SK-N-MC (cell line): Measurements from ENCODE around the gene DIAPH2.

Experiments used
- DNase-seq: peaks from one replicate; pipeline ENCODE4 v3.0.0-alpha.2; 2011; ENCODE audit warnings: low read depth, low spot score
- H3K27ac ChIP-seq: fragments of 200-600 bp; sonication (generic); 2 replicates; pipeline ENCODE4 v1.5.1; 2016; ENCODE audit warnings: mixed run types
- H3K36me3 ChIP-seq: fragments of 200-600 bp; sonication (generic); 2 replicates; pipeline ENCODE4 v1.6.1; 2017; ENCODE audit warnings: antibody characterized with exemption, low read length, mixed read lengths; ENCODE audit not compliant: insufficient read depth
- H3K4me3 ChIP-seq: fragments of 200-600 bp; sonication (generic); 2 replicates; pipeline ENCODE4 v1.5.1; 2016
- H3K9ac ChIP-seq: fragments of 200-600 bp; sonication (generic); 2 replicates; pipeline ENCODE4 v1.8.0; 2017; ENCODE audit warnings: mixed run types, mixed read lengths; ENCODE audit not compliant: insufficient read length
- H3K9me3 ChIP-seq: fragments of 200-600 bp; sonication (generic); 2 replicates; pipeline ENCODE4 v1.6.1; 2017; ENCODE audit warnings: low read depth, mild to moderate bottlenecking, antibody characterized with exemption, low read length, moderate library complexity, mixed read lengths
- EZH2 ChIP-seq: fragments of 200-600 bp; sonication (generic); IDR thresholded peaks from one replicate; pipeline ENCODE4 v1.6.1; 2017; ENCODE audit warnings: antibody characterized with exemption
- FOXP2 ChIP-seq: optimal IDR thresholded peaks from 2 replicates; pipeline ENCODE3; 2011; ENCODE audit warnings: mild to moderate bottlenecking, moderate library complexity; ENCODE audit not compliant: insufficient read depth; ENCODE audit errors: extremely low read length, control extremely low read depth
- POLR2AphosphoS5 ChIP-seq: IDR thresholded peaks from 2 replicates; pipeline ENCODE4 v1.6.1; 2012; ENCODE audit warnings: mild to moderate bottlenecking, low read depth, low read length, borderline replicate concordance

The DIAPH2 gene

GRCh38 chrX:97199501-97199900, 514.9 kb downstream of the DIAPH2 start:
- no peak for DNase-seq
- Histone ChIP-seq H3K9ac (no peak overlapping the region), H3K36me3 (no peaks in the 10 kb centered on the region), H3K4me3 (no peak overlapping the region), H3K9me3 (no peaks in the 10 kb centered on the region), H3K27ac (no peak overlapping the region)
- TF ChIP-seq EZH2, result no peak

- Histone ChIP-seq H3K36me3 (no peaks in the 10 kb centered on the region), H3K27ac (no peak overlapping the region), H3K9me3 (no peaks in the 10 kb centered on the region), H3K9ac (no peak overlapping the region), H3K4me3 (no peak overlapping the region)
- TF ChIP-seq FOXP2 (no peak), EZH2 (no peak), POLR2AphosphoS5 (no peak)
- DNase-seq, result no peak
These were observed 515.8 kb downstream of the DIAPH2 start for GRCh38 chrX:97200454-97200853.

- TF ChIP-seq EZH2, result no peak
- no peak for TF ChIP-seq POLR2AphosphoS5
- no peak for TF ChIP-seq FOXP2
- Histone ChIP-seq H3K4me3 (no peak overlapping the region), H3K27ac (no peak overlapping the region), H3K36me3 (no peaks in the 10 kb centered on the region), H3K9ac (no peak overlapping the region), H3K9me3 (no peaks in the 10 kb centered on the region)
- no peak for DNase-seq
These were observed 525.9 kb downstream of the DIAPH2 start for GRCh38 chrX:97210501-97210900.

GRCh38 chrX:97211070-97211469, 526.4 kb downstream of the DIAPH2 start:
- Histone ChIP-seq H3K9ac (no peak overlapping the region), H3K36me3 (no peaks in the 10 kb centered on the region), H3K9me3 (no peaks in the 10 kb centered on the region), H3K27ac (no peak overlapping the region), H3K4me3 (no peak overlapping the region)
- no peak for DNase-seq
- no peak for TF ChIP-seq EZH2
- no peak for TF ChIP-seq FOXP2
- TF ChIP-seq POLR2AphosphoS5, result no peak

- Histone ChIP-seq H3K9me3 (no peaks in the 10 kb centered on the region), H3K9ac (no peak overlapping the region), H3K4me3 (no peak overlapping the region), H3K36me3 (no peaks in the 10 kb centered on the region), H3K27ac (no peak overlapping the region)
- TF ChIP-seq EZH2, result no peak
- TF ChIP-seq FOXP2, result no peak
- TF ChIP-seq POLR2AphosphoS5, result no peak
- DNase-seq, result no peak
These were observed 530.5 kb downstream of the DIAPH2 start for GRCh38 chrX:97215186-97215585.

GRCh38 chrX:97224148-97224547, 539.5 kb downstream of the DIAPH2 start:
- Histone ChIP-seq H3K9ac (no peak overlapping the region), H3K36me3 (no peaks in the 10 kb centered on the region), H3K9me3 (no peaks in the 10 kb centered on the region), H3K4me3 (no peak overlapping the region), H3K27ac (no peak overlapping the region)
- DNase-seq, result no peak
- TF ChIP-seq POLR2AphosphoS5 (no peak), FOXP2 (no peak), EZH2 (no peak)

- Histone ChIP-seq H3K4me3 (no peak overlapping the region), H3K36me3 (no peaks in the 10 kb centered on the region), H3K9ac (no peak overlapping the region), H3K27ac (no peak overlapping the region), H3K9me3 (no peaks in the 10 kb centered on the region)
- DNase-seq, result no peak
- TF ChIP-seq EZH2, result no peak
- no peak for TF ChIP-seq POLR2AphosphoS5
- no peak for TF ChIP-seq FOXP2
These were observed 544.7 kb downstream of the DIAPH2 start for GRCh38 chrX:97229318-97229717.

- H3K36me3 ChIP-seq, result no peaks in the 10 kb centered on the region
- H3K9me3 ChIP-seq, result no peaks in the 10 kb centered on the region
- DNase-seq, result no peak
- no peak overlapping the region for H3K9ac ChIP-seq
- H3K27ac ChIP-seq, result no peak overlapping the region
- H3K4me3 ChIP-seq, result no peak overlapping the region
- TF ChIP-seq FOXP2 (no peak), POLR2AphosphoS5 (no peak), EZH2 (no peak)
These were observed 546.3 kb downstream of the DIAPH2 start for GRCh38 chrX:97230948-97231347.

- TF ChIP-seq POLR2AphosphoS5, result no peak
- H3K9me3 ChIP-seq, result no peaks in the 10 kb centered on the region
- DNase-seq, result no peak
These were observed 549.9 kb downstream of the DIAPH2 start for GRCh38 chrX:97234471-97235081.

More at GRCh38 chrX:97234471-97235081, 549.9 kb downstream of the DIAPH2 start:
- no peaks in the 10 kb centered on the region for H3K36me3 ChIP-seq
- H3K4me3 ChIP-seq, result no peak overlapping the region
- no peak overlapping the region for H3K27ac ChIP-seq
- no peak overlapping the region for H3K9ac ChIP-seq
